GM18873 (cell line): Measurements from ENCODE around the gene PRR5.

Experiments
- ATAC-seq: cut with Tn5 transposase; IDR thresholded peaks from one replicate; pipeline ENCODE4 v1.9.1; 2021; ENCODE audit warnings: mild to moderate bottlenecking, moderate library complexity, moderate number of reproducible peaks; ENCODE audit not compliant: unreplicated experiment, low FRiP score

The PRR5 gene

DNA sequence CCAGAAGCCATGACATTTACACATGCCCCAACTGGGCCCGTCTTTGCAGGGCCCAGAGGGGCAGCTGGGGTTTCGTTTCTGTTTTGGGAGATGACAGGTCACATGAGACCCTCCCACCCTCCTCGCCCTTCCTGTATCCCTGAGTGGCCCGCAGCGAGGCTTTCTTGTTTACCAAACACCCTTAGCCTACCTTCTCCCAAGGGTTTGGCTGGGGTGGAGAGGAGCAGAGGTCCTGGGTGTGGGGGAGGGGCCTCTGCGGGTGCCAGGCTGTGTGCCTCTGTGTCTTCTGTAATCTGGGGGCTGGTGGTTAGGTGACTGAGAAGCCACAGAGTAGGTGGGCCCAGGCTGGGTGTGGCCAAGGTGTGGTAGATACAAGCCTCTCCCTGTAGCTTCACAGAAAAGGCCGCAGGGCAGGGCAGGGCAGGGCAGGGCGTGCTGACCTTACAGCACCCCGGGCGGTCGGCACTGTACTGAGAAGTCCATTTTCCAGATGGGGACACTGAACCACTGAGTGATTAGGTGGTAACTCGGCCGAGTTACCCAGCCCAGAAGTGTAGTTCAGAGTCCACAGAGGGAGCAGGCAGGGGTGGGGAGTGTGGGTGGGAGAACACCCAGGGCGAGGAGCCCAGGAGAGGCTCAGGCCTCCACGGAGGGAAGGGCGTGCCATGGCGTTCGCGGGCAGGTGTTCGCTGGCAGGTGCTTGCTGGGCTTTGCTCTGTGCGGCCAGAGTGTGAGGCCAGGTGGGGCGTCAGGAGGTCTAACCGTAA, 8.7 kb downstream of the PRR5 start:
- ATAC-seq: no peak

DNA sequence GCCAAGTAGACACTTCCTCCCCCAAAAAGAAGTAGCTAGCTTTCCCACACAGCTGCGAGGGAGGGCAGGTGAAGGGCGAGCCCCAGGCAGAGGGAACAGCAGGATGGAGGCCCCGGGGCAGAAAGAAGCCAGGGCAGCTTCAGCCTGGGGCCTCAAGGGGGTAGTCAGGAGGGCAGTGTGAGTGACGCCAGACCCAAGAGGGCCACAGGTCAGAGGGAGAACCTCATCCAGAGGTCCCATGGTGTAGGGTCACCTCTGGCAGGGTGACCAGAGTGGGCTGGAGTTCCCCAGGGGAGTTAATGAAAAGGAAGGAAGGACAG, 9.2 kb downstream of the PRR5 start:
- ATAC-seq: no peak

DNA sequence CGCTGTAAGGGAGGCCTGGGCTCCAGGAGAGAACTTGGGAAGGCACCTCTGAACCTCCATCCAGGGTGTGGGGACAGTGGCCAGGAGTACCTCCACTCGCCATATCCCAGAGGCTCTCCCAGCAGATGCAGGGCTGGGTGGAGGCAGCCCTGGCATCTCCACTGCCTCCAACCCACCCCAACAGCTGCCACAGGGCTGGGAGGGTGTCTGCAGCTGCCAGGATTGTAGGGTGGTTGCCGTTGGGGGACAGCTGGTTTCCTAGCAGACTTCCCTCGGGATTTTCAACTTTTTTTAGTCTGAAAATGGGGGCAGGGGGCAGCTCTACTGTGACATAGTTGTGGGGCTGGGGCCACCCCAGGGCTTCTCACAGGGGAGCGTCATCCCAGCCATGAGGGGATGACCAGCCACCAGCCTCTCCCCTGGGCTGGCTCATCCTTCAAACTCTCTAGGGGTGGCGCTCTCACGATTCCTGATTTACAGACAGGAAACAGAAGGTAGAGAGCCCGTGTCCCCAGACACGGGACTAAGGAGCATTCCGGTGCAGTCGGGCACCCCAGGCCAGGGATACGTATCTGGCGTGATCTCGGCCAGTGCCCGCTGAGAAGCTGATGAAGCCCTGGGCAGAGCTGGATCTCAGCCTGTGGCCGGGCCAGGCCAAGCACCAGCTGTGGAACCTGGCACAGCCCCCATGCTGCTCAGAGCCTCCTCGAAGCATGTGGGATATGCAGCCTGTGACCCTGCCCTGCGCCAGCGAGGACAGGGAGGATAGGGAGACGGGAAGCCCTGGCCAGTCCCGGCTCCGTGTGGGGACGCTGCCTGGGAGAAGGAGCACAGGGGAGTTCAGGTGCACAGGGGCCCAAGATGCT, 9.9 kb downstream of the PRR5 start:
- no peak for ATAC-seq

DNA sequence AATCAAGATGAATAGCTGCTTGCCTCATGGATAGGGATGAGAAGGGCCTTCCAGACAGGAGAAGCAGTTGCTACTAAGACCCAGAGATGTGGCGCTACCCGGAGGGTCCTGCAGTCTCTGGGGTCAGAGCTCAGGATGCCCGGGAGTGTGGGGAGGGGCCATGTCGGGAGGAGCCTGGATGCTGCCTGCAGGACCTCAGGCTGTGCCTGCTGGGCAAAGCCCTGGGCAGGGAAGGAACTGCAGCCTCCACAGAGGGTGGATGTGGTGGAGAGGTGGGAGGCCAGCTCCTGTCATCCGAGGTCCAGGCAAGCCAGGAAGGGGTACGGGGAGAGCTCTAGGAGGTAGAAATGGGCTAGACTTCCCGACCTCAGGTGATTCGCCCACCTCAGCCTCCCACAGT, 11.0 kb downstream of the PRR5 start:
- no peak for ATAC-seq

DNA sequence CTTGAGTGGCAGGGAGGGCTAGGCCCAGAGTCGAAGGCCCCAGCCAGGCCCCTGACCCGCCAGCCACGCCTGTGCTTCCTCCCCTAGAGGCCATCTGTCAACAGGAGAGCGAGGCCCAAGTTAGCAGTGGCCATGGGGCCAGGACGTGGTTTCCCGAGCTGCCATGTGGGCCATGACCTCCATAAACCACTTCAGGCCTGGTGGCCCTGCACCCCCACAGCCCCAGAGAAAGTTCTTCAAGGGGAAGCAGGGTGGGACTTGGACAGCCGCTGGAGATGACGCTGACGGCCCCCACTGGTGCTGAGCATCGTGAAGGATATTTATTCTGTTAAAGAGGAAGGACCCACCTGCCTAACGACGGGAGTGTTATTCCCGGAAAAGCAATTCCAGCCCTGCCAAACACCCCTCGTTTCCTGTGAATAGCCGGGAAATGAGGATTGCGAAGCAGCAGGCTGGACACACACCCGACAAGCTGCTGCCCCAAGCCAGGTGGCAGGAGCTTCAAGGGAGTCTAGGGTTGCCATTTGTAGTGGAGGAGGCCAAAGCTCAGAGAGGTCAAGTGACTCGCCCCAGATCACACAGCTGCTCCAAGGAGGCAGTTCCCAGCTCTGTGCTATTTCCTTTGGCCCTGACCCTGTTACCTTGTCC, 12.8 kb downstream of the PRR5 start:
- ATAC-seq: no peak

DNA sequence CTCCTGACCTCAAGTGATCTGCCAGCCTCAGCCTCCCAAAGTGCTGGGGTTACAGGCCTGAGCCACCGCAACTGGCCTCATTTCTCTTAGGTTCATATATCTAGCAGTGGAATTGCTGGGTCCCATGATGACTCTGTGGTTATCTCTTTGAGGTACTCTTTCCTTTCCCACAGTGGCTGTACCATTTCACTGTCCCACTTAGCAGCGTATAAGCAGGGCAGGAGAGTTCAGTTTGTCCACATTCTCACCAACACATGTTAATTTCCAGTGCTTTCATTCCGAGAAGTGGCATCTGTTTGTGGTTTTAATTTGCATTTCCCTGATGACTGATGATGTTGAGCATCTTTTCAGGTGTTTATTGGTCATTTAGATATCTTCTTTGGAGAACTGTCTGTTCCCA, 16.4 kb downstream of the PRR5 start:
- no peak for ATAC-seq

DNA sequence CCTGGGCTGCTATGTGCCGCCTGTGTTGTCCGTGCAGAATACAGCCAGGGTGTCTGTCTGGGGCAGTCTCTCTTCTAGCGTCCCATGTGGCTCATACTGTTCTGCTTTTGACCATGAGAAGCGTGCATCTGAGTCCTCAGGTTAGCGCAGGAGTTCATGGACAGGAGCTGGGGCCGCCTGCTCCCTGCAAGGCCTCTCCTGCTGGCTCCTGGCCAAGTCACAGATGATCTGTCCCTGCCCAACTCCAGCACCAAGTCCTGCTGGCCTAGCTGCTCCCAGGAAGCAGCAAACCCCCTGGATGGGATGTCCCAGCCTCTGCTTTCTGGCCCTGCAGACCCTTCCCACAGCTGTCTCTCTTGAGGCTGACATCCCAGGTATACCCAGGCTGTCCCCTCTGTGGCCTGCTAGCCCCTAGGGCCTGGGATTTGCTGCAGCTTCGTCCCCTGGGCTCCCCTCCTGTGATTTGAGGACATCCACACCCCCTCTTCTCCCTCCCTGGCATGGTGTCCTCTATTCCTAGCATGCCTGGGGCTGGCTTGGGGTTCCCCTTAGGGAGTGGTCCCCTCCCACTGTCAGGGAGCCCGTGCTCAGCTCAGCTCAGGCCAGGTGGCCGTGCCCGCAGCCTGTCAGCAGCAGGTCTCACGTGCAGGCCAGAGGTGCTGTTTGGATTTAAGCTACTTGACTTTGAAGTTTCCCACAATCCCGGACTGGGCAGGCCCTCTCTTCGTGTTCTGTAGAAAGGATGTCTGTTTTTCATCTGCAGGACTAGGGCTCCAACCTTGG, 17.8 kb downstream of the PRR5 start:
- ATAC-seq: no peak

DNA sequence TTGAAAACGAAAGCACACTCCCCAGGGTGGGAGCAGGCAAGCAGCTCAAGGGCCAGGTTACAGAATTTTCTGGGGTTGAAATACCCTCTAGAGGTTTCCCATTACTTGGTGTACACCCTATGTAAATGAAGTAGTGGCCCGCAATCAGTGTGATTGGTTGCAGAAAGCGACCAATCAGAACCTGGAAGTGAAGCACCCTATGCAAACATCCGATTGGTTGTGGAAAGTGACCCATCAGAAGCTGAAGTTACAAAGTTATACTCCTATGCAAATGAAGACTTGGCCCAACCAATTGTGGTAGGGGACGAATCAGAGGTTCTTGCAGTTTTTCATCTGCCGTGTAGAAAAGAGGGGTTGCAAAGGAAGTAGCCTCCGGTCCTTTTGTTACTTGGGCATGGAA, 19.2 kb downstream of the PRR5 start:
- ATAC-seq: no peak

DNA sequence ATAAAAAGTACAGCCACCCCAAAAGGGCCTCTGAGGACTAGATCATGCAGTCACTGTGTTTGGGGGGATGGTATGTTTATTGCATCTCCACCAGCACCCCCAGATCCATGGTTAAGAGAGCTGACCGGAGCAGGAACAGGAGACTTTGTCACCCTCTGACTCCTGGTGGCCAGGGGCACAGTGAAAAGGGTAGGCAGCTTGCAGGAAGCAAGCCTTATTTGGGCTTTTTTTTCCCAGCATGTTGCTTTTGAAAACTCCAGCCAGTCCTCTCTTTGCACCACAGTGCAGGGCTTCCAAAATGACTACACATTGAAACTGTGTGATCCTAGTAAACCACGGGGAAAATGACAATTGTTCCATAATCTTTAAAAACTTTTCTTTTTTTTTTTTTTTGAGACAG, 20.6 kb downstream of the PRR5 start:
- no peak for ATAC-seq

DNA sequence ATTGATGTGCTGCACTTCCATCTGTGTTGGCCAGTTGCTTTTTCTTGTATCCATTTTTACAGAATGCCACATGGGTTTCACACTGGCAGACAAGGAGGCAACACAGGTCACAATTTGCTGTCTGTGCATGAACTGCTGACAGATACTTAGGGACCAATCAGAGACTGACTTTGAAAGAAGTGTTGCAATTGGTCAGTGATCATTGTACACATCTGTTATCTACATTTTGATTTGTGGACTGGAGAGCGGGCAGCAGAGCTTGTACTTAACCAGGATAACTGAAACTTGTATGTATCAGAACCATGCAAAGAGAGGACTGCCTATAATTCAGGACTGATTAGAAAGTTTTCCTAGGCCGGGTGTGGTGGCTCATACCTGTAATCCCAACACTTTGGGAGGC, 21.8 kb downstream of the PRR5 start:
- no peak for ATAC-seq

DNA sequence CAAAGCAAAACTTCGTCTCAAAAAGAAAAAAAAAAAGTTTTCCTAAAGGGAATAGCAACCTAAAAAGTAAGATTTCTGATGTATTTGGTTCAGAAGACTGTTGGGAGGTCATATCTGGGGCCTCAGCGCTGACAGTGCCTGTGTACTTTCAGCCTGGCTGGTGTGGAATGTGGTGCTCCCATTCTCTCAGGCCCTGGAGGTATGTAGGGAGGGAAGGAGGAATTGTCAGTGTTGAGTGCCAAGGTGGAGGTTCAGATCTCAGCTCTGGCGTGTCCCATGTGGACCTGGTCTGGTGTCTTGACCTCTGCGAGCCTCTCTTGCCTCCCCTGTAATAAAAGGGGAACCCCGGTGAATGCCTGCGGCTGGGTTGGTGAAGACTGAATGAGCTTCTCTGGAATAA, 22.4 kb downstream of the PRR5 start:
- no peak for ATAC-seq

DNA sequence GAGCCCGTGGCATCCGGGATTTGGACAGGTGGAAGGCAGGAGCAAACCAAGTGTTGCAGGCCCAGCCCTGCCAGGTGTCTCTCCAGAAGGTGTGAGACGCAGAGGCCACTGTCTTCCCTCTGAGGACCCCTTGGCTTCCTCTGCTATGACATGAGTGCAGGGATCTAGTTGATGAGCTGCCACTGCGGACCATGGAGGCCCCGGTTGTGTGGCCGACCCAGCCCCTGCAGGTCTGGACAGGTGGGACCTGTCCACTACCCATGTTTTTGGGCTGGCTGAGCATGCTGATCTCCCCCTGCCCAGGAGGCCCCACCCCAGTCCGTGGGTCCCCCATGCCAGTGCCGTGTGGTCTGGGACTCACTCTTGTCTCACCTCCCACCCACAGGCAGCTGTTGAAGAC, 22.9 kb downstream of the PRR5 start:
- no peak for ATAC-seq

DNA sequence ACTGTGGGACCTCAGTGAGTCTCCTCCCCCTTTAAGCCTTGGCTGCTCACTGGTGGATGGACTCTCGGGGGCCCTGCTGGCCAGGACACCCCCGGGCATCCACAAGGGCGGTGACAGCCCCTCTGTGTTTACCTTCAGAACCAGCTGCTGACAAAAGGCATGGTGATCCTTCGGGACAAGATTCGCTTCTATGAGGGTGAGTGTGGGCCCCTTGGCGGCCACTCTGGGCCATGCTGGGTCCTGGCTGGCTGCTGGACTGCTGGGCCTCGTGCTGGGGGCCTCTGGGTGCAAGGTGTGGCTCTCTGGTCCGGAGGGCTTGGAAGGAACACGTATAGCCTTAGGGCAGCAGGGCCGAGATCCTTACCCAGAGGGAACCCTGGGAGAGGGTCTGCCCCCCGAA, 24.4 kb downstream of the PRR5 start:
- ATAC-seq: no peak

DNA sequence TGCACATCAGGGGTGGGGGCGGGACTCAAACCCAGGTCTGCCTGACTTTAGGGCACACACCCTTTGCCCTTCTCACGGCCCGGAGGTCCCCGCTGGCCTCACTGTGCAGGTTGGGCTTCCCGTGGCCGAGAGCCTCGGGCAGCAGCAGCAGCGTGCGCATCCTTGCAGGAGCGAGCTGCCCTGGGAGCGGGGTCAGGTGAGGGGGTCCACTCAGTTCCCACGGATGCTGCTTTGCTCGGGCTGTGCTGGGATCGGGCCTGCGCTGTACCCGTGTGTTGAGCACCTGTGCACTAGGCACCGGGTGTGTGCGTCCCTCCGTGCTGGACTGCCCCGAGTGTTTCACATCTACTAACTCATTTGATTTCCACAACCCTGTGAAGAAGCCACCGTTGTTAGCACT, 25.1 kb downstream of the PRR5 start:
- no peak for ATAC-seq

DNA sequence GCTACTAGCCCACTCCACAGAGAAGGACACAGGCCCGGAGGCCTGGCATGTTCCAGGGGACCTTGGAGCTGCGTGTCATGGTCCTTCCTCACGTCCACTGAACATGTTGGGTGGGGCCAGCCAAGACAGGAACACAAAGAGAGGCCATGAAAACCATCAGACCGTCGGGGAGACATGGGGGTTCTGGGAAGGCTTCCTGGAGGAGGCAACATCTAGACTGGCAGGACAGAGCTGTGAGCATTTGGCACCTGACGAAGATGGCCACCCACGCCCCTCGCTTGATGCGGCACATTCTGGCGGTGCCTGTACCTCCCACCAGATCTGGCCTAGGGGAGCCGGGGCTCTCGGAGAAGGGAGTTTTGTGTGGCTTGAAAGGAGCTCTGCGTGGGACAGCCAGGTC, 25.7 kb downstream of the PRR5 start:
- no peak for ATAC-seq

DNA sequence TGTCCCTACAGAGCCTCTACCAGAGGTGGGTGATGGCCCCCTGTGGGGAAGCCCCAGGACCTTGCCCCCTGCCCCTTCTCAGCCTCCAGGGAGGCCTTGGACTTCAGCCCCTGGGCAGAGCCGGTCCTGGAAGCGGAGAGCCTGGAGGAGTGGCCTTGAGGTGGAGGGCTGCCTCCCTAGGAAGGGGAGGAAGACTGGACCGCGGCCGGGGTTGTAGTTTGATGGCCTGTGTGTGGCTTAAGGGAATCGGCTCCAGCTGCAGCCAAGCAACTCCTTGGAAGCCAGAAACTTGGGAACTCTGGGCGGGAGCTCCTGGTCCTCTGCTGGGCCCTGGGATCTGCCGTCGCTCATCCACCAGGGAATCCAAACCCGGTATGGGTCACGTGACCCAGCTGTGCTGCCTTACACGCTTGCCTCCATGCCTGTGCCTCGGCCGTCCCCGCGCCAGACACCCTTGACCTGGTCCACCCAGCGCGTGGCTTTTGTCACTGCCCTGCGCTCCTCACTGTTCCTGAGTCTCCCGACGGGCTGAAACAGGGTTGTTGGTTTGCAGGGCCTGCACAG, 26.8 kb downstream of the PRR5 start:
- no peak for ATAC-seq

DNA sequence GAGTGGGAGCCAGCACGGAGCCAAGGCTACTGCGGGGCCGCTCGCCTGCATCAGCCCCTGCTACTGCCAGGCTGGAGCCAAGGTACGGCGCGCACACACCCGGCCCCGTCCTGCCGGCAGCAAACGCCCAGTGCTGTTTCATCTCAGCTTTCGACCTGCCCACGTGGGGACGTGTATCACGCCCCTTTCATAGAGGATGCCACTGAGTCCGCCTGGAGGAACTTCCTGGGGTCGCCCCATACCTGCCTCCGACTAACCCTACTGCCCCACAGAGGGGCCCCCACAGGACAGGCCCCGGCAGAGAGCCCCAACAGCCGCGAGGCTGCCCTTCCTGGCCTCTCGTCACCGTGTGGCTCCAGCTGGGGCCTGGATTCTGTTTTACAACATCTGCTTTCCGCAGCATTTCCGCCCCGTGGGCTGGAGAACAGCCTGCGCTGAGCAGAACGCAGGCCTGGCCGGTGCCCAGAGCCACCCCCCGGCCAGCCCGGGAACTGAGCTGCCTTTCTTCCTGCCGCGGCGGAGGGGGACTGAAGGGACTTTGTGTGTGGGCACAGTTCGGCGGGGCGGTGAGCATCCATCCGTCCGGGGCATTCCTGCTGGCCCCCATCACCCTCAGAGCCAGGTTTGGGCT, 27.5 kb downstream of the PRR5 start:
- ATAC-seq: no peak

DNA sequence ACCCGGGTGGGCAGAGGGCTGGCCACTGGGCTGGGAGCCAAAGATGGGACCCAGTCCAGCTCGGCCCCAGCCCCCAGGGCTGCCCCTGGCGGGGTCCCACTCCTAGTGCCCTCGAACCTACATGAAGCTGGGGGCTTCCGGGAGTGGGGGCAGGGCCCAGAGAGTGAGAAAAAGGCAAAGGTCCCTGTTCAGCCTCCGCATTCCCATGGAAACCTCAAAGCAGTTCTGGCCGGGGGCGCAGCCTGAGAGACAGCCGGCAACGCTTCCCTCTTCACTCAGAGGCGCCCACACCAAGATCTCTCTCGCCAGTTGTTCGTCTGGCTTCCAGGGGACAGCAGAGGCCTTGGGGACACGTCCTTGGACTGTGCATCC, 28.0 kb downstream of the PRR5 start:
- no peak for ATAC-seq

DNA sequence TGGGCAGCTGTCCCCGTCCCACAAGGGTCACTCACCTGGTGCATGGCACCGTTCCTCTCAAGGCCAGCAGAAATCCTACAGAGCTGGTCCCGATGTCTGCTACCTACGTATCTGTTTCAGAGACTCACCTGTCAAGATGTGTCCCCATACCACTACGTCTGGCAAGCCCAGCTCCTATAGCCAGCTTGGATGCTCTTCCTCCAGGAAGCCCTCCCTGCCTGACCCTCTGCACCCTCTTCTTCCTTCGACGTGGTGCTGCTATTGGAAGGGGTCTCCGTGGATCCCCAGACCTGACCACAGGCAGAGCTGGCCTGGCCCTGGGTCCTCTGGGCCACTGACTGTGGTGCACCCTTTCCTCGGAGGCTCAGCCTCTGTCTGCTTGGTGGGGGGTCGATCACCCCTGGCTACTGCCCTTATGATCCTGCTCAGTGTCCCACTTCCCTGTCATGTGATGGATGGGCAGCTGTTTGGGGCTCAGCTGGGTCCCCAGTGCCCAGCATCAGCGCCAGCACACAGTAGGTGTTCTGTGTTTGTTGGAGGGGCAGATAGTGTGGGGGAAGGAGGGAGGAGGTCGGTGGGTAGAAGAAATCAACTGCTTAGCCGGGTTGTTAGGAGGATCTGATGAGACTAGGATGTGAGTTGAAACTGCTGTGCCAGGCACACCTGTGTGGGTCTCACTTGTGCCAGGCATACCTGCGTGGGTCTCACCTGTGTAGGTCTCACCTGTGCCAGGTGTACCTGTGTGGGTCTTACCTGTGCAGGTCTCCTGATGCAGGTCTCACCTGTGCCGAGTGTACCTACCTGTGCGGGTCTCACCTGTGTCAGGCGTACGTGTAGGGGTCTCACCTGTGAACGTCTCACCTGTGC, 28.7 kb downstream of the PRR5 start:
- no peak for ATAC-seq
